Activated CD8-positive, alpha-beta memory T cell treated with anti-CD3 and anti-CD28 coated beads for 4 hours (primary cell): ENCODE results near the gene UPK1A.

Source experiments
- DNase-seq, 2 donors: peaks; one replicate each; pipeline ENCODE4 v3.0.0-alpha.2; 2020; ENCODE audit warnings: low read depth in 2 of 2

UPK1A gene

DNA sequence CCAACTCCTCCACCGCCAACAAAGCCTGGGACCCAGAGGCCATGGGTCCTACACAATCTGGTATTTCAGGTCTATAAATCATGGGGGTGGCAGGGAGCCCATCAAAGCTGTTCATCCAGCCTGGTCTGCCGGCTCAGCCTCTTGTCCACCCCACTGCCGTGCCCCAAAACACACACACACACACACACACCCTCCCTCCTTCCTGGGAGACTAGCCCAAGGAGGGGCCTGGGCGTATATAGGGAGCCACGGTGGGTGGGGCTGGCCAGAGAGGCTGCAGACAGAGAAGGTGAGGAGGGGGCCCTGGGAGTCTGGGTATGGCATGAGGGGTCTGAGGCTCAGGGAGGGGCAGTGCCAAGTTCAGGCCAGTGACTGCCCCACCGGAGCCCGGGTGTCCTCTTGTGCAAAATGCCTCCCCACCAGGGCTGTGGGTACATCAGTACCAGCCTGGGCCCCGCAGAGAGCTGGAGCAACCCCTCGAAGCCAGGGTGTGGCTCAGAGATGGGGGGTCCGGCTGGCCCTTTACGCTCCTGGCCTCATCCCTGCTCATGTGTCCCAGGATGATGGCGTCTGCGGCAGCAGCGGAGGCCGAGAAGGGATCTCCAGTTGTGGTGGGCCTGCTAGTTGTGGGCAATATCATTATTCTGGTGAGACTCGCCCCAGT is at the start of gene UPK1A:
UPK1A (plus strand) TSS at position 267 of the 663 bp plus-strand sequence; CDS start at position 563, 296 bp downstream.
- no peak for DNase-seq

DNA sequence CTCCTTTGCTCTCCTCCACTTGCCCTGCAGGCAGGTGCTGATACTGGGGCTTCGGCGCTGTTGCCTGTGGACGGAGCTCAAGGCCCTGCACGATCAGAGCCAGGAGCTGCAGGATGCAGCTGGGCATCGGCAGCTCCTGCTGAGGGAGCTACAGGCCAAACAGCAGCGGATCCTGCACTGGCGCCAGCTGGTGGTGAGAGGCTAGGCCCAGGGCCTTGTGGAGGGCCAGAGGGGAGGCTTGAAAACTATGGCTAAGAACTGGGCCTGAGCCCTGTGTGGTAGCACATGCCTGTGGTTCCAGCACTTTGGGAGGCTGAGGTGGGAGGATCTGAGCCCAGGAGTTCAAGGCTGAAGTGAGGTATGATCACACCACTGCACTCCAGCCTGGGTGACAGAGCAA is 47.5 kb upstream of the UPK1A start:
- DNase-seq, result no peak

DNA sequence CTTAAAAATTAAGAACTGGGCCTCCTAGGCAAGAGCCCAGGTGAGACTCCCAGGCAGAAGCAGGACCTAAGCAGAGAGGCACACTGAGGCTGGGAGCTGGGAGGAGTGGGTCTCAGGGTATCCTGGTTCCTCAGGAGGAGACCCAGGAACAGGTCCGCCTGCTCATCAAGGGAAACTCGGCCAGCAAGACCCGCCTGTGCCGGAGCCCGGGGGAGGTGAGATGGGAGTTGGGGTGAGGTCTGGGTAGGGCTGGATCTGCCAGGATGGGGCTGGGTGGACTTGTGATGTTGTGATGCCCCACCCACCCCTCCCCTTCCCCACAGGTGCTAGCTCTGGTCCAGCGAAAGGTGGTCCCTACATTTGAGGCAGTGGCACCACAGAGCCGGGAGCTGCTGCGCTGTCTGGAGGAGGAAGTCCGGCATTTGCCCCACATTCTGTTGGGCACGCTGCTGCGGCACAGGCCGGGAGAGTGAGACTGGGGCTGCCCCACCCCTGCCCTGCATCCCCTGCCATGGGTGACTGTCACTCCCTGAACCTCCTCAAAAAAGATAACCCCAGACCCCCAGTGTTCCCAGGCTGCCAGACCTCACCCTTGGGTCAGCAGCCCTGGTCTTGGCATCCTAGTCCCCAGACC is 46.9 kb upstream of the UPK1A start:
- DNase-seq, result no peak

DNA sequence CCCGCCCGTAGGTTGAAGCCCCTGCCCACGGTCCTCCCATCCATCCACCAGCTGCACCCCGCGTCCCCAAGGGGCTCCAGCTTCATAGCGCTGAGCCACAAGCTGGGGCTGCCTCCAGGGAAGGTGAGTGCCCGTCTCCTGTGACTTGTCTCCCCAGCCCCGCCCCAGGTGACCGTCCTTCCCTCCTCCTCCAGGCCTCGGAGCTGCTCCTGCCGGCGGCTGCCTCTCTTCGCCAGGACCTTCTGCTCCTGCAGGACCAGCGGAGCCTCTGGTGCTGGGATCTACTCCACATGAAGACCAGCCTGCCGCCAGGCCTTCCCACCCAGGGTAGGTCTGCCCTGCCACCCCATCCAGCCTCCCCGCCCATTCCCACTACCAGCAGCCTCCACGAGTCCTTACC is 46.3 kb upstream of the UPK1A start:
- DNase-seq, result no peak

DNA sequence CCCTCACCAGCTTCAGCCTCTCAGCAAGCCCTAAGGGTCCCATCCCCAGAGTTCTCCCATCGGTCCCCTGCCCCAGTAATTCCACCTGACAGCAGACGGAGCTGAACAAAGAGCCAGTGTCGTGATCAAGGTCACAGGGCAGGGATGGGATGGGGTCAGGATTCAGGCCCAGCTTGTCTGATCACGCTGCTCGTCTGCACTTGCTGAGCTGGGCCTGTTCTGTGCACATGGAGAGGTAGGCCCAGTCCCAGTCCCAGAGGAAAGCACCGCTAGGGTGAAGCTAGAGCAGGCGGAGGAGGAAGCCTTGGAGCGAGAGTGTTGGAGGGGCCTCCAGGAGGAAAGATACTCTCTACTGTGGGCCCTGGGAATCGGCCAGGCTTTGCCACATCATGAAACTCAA is 44.6 kb upstream of the UPK1A start:
- no peak for DNase-seq

DNA sequence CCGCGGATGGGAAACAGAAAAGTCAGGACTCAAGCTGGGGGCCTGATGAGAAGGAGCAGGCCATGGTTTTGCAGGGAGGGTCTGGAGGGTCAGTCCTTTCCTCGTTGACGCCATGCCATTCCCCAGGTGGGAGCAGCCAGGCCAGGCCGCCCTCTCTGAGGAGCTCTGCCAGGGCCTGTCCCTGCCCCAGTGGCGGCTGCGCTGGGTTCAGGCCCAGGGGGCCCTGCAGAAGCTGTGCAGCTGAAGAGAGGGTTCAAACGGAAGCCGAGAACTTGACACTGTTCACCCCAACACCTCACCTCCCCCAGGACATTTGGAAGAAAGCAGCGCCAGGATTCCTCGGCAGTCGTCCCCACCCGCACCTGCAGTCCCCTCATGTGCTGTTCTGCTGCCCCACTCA is 43.6 kb upstream of the UPK1A start:
- no peak for DNase-seq

DNA sequence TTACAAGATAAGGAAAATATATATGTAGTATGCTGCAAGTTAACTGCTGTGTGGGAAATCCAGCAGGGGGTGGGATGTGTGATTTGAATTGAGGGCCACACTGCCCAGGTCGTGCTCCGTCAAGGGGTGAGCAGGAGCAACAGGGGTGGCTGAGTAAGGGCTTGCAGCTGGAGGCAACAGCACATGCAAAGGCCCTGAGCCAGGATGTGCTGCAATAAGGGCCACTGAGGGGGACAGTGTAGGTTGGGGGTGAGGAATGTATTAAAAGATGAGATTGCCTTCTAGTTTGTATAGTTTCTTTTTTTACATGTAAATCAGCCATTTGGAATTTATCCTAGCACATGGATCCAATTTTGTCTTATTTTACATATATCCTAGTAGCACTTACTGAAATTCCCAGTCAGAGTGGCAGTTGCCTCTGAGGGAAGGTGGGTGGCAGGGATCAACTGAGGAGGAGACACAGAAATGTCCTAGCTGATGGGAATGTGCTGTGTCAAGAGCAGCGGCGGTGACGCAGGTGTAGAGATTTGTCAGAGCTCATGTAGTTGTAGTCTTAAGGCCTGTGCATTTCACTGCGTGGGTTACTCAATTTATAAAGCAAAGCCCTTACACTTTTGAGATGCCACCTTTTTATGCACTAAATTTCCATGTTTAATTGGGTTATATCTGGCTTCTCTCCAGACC is 42.8 kb upstream of the UPK1A start:
- no peak for DNase-seq

DNA sequence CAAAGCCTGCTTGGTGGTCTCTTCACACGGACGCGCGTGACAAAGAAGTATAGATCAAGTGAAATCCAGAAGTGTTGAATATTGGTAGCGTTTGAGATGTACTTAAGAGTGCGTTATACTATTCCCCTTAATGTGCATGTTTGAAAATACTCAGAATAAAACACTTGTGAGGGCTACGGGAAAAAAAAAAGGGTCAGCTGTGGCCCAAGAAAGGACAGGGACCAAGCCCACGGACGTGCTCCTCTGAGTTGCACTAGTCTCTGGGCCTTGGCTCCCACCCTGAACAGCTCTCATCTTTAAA is 38.1 kb upstream of the UPK1A start:
- DNase-seq, result no peak

DNA sequence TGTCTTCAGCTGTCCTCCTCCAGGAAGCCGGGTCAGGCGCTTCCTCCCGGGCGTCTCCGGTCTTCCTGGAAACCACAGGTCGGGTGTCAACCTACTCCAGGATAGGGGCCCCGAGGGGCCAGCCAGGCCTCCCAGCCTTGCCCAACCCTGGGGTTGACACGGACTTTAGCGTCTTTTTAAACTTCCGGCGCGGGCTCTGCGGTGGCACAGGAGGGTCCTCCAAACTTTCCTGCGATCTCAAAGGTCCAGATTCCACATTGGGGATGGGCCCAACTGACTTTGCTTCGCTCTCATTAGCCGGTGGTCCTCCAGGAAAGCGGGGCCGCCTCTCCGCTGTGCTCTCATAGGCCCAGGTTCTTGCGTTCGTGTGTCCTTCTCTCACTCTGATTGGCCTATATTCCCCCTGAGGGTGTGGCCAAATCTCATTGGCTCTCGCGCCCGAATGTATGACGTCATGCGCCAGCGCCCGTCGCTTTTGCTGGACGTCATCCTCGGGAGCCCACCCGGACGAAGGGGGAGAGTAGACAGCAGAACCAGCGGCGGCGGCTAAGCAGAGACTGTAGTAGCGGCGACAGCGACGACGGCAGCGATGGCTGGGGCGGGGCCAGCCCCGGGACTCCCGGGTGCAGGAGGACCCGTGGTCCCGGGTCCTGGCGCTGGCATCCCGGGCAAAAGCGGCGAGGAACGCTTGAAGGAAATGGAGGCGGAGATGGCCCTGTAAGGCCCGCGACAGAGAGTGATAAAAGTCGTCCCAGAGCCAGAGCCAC is 37.6 kb upstream of the UPK1A start, which contains the start of gene RBM42:
RBM42 (plus strand) TSS at position 472 of the 767 bp plus-strand sequence; CDS start at position 590, 118 bp downstream.
- DNase-seq, result peak; percentile 94 to 96

DNA sequence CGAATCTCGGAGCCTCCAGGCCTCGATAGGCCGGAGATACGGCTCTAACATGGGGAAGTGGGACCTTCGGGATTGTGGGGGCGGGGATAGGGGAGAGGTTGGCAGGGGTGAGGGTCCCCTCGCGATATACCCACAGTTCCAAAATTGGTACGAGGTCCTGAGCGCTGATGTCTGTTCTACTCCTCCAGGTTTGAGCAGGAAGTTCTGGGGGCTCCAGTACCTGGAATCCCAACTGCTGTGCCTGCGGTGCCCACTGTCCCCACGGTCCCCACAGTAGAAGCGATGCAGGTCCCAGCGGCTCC is 37.0 kb upstream of the UPK1A start:
- no peak for DNase-seq

DNA sequence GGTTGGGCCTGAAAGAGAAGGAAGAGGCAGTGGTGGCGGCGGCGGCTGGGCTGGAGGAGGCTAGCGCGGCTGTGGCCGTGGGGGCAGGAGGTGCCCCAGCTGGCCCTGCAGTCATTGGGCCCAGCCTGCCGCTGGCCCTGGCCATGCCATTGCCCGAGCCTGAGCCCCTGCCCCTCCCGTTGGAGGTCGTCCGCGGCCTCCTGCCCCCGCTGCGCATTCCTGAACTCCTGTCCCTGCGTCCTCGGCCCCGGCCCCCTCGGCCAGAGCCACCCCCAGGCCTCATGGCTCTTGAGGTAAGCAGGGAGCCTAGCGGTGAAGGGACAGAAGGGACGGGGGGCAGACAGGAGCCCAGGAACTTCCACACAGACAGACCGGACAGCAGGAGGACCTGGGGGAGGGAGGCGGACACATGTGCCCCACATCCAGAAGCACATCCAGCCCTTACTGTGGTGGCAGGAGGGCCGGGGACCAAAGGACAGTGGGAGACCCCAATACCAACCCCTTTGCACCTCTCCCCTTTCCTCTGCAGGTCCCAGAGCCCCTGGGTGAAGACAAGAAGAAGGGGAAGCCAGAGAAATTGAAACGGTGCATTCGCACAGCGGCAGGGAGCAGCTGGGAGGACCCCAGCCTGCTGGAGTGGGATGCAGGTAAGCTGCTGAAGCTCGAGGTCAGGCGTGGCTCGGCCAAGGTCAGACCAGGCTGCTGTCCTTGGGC is 32.4 kb upstream of the UPK1A start:
- no peak for DNase-seq

DNA sequence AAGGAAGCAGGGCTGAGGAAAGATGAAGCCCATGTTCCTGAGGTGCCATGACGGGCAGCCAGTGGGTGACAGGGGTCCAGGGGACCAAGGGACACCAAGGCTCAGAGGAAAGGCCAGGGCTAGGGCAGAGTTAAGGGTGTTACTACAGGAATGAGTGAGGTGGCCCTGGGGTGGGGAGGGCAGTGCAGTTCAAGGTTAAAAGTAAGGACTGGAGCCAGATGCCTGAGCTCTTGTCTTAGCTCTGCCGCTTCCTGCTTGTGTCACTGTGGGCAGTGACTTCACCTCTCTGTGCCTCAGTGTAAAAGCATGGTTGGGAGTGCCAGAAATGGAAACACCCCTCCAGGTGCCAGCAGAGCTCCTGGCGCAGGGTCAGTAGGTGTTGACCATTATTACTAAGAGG is 29.7 kb upstream of the UPK1A start:
- no peak for DNase-seq

DNA sequence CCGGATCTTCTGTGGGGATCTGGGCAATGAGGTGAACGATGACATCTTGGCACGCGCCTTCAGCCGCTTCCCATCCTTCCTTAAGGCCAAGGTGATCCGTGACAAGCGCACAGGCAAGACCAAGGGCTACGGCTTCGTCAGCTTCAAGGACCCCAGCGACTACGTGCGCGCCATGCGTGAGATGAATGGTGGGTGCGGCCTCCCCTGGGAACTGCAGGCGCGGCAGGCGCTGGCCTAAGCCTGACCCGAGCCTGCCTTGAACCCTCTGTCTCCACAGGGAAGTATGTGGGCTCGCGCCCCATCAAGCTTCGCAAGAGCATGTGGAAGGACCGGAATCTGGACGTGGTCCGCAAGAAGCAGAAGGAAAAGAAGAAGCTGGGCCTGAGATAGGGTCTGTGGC is 29.2 kb upstream of the UPK1A start:
- no peak for DNase-seq

DNA sequence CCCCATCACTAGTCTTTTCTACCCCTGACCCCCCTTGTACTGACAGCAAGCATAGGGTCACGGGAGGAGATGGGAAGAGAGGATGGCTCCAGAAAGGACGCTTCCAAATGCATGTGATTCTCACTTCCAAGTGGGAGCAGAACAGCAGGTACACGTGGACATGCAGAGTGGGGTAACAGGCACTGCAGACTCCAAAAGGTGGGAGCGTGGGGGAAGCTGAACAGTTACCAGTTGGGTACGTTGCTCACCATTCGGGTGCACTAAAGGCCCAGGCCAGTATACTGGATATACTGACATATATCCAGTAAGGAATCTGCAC is 27.0 kb upstream of the UPK1A start:
- DNase-seq, result no peak

DNA sequence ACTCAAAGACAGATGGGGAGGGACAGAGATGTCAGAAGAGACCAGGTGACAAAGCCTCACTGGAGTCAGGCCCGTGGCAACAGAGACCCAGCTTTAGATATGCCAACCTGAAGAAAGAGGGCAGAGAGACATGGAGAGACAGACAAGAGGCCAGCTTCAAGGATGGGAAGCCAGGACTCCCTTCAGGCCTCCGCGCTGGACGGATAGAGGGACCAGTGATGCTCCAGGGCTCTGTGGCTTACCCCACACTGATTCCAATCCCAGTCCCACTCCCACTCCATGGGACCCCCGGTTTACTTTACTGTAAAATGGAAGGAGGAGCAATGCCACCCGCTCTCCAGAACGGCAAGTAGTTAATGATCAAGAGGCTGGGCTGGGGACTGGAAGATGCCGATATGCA is 26.5 kb upstream of the UPK1A start:
- no peak for DNase-seq

DNA sequence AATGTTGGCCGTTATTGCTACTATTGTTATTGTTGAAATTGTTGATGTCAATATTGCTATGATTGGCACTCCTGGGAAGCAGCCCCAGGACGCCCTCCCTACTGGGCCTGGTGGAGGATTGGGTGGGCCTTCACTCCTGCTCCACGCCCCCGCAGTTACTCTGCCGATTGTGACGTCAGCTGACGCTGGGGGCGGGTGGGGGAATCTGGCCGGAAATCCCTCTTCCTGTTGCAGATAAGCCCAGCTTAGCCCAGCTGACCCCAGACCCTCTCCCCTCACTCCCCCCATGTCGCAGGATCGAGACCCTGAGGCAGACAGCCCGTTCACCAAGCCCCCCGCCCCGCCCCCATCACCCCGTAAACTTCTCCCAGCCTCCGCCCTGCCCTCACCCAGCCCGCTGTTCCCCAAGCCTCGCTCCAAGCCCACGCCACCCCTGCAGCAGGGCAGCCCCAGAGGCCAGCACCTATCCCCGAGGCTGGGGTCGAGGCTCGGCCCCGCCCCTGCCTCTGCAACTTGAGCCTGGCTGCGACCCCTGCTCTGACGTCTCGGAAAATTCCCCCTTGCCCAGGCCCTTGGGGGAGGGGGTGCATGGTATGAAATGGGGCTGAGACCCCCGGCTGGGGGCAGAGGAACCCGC is 24.7 kb upstream of the UPK1A start, which contains the start of gene ETV2:
ETV2 (plus strand) TSS at position 231 of the 637 bp plus-strand sequence. CDS start 716 bp downstream, outside the sequence.
- DNase-seq, result peak; percentile 33 to 39

DNA sequence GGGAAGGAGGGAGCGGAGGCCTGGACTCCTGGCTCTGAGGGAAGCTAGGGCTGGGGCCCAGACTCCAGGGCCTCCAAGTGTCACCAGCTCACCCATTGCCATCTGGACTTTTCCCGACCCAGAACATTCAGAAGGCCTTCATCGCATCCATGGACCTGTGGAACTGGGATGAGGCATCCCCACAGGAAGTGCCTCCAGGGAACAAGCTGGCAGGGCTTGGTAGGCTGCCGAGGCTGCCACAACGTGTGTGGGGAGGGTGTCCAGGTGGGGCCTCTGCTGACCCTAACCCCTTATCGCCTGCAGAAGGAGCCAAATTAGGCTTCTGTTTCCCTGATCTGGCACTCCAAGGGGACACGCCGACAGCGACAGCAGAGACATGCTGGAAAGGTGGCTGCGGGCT is 24.0 kb upstream of the UPK1A start:
- DNase-seq, result no peak

DNA sequence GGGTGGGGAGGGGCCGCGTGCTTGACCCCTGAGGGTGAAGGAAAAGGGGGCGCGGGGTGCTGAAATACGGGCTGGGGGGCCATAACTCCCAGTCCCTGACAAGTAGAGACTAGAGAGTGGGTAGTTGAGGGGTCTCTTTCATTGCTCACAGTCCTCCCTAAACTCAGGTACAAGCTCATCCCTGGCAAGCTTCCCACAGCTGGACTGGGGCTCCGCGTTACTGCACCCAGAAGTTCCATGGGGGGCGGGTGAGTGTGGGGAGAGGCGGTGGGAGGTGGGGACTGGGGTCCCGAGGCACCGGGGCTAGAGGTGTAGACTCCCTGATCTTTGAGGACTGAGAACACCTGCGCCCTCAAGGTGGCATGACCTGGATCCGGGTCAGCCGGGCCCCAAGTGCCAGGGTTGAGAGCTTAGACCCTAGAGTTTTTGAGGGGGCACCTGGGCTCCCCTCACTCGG is 23.5 kb upstream of the UPK1A start:
- DNase-seq, result no peak

DNA sequence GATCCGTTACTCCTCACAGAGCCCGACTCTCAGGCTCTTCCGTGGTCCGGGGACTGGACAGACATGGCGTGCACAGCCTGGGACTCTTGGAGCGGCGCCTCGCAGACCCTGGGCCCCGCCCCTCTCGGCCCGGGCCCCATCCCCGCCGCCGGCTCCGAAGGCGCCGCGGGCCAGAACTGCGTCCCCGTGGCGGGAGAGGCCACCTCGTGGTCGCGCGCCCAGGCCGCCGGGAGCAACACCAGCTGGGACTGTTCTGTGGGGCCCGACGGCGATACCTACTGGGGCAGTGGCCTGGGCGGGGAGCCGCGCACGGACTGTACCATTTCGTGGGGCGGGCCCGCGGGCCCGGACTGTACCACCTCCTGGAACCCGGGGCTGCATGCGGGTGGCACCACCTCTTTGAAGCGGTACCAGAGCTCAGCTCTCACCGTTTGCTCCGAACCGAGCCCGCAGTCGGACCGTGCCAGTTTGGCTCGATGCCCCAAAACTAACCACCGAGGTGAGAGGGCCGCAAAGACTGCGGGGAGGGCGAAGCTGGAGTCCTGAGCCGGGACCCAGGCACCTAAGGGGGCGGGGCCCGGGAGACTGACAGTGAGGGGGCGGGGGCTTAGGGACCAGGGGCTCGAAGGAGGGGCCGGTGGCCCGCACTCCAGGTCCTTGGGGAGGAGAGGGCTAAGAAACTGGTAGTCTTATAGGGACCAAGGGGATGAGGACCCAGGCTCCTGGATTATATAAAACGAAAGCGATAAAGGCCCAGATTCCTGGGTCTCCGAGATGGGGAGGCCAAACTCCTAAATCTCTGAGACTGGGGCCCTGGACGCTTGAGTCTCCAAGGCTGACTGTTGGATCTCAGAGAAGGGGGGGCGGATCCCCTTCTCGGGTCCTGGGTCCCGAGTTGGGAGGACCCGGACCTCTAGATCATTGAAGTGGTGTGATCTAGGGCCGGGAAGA is 22.8 kb upstream of the UPK1A start:
- peak; percentile 48 to 57 for DNase-seq
